ENCODE measurements around the gene GPR32.
"Not testable (repeated sequence)": the region's sequence is repeated elsewhere in the genome, so short reads cannot be mapped to it uniquely, and the experiment has no call there.

The GPR32 gene

DNA sequence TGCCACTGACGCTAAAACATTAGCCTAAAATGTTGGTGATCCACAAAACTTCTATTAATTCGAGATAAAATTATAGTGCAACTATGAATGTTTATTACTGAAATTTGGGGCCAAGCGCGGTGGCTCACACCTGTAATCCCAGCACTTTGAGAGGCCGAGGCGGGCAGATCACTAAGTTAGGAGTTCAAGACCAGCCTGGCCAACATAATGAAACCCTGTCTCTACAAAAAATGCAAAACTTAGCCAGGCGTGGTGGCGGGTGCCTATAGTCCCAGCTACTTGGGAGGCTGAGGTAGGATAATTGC lies 13.5 kb downstream of the GPR32 start:
- DNase-seq (ENCODE audit: low spot score), result not testable (repeated sequence)

DNA sequence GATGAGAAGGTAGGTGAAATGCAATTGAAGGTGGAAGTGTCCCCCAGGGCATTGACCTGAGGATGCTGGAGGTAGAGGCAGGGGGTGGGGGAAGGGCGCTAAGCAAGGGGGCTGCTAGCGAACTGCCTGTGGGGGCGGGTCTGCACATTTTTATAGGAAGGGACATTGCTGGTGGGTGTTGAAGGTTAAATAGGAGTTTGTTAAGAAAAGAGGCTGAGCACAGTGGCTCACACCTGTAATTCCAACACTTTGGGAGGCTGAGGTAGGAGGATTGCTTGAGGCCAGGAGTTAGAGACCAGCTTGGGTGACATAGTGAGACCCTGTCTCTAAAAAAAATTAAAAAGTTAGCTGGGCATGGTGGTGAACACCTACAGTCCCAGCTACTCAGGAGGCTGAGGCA lies 14.4 kb downstream of the GPR32 start:
- DNase-seq (ENCODE audit: low spot score), result no peak

DNA sequence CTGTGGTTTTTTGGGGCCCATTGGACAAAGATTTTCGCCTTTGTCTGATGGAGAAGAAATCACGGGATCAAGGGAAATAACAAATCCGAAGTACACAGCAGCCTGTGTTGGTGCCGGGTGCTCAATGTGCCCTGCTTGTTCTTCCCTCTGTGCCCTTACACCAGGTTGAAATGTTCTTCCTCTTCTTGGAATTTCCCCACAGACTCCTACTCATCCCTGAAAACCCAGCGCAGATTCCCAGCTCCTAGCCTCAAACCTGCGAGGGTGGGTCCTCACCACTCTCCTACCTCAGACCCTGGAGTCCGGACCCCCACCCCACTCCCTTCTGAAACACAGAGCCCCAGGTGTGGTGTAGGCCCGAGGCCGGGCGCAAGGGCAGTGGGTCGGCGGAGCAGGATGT lies 15.1 kb downstream of the GPR32 start:
- no peak for DNase-seq (ENCODE audit: low spot score)

DNA sequence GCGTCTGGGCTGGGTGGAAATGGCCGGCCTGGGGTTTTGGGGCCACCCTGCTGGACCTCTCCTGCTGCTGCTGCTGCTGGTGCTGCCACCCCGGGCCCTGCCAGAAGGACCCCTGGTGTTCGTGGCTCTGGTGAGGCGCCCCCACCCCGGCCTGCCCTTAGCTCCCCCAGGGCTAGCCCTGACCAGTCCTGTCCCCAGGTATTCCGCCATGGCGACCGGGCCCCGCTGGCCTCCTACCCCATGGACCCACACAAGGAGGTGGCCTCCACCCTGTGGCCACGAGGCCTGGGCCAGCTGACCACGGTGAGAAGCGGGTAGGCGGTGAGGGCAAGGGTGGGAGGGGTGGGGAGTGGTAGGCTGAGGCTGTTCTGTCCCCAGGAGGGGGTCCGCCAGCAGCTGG lies 20.1 kb downstream of the GPR32 start, which contains the start of gene ACP4:
TSS of gene ACP4 (plus strand) at position 20 of the 400 bp plus-strand sequence. CDS start at position 20, 0 bp downstream.
- DNase-seq (ENCODE audit: low spot score), result no peak

DNA sequence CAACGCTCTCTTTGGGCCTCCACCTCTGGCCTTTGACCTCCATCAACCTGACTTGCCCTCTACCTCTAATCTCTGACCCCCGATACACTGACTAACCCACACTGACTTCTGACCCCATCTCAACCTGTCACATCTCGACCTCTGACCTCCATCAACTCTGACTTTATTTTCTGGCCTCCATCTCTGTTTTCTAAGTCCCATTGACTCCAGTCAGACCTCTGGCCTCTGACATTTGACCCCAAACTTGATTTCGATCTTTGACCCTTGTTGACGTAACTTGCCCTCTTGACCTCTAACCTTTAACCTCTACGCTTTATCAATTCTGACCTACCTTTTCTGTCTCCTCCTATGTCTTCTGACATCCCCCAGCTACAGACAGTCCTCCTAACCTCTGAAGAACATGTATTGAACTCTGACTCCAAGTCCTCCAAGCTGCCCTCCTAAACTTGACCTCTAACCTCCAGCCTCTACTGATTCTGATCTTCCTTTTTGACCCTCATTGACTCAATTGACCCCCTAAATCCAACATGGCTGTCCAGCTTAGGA lies 20.7 kb downstream of the GPR32 start:
- DNase-seq (ENCODE audit: low spot score), result no peak

DNA sequence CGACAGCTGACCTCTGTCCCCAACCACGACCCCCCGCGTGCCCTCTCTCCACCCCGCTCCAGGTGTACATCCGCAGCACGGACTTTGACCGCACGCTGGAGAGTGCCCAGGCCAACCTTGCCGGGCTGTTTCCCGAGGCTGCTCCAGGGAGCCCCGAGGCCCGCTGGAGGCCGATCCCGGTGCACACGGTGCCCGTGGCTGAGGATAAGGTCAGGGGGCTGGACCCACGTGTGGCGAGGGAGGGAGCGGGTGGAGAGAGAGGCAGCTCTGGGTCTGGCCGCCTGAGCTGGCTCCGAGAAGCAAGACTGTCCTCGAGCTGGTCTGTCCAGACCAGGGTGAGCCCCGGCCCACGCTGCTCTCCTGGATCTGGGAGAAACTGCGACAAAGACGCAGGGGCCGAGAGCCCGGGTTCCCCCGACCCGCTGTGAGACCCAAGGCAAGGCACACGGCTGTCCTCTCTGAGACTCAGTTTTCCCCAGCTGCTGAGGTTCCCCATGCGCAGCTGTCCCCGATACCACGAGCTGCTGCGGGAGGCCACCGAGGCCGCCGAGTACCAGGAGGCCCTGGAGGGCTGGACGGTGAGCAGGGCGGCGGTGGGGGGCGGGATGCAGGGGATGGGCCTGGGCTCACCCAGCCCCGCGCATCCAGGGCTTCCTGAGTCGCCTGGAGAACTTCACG lies 21.5 kb downstream of the GPR32 start:
- no peak for DNase-seq (ENCODE audit: low spot score)

DNA sequence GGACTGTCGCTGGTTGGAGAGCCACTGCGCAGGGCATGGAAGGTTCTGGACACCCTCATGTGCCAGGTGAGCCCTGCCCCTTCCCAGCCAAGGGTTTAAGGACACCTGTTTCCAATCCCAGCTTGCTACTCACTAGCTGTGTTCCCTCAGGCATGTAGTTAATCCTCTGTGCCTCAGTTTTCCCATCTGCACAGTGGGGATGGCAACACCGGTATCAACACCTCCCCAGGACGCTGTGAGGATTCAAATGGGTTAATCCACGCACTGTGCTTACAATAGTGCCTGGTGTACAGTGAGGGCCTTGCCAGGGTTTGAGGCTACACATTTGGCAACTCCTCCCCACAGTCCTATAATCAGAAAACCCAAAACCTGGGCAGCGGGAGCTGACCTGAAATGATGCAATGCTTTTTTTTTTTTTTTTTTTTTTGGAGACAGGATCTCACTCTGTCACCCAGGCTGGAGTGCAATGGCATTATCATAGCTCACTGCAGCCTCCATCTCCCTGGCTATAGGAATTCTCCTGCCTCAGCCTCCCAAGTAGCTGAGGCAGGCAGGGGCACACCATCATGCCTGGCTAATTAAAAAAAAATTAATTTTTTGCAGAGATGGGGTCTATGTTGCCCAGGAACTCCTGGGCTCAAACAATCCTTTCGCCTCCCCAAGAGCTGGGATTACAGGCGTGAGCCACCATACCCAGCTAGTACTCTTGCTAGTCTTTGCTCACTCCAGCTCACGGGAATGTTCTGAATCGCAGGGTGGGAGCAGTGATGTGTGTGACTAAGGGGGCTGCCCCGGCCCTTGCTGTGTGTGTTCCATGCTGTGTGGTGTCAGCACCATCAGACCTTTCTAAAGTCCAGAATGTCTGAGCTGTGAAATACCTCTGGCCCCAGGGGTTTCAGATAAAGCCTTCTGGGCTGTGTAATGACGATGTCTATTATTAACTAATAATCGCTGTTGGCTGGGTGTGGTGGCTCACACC lies 22.3 kb downstream of the GPR32 start:
- DNase-seq (ENCODE audit: low spot score), result no peak

DNA sequence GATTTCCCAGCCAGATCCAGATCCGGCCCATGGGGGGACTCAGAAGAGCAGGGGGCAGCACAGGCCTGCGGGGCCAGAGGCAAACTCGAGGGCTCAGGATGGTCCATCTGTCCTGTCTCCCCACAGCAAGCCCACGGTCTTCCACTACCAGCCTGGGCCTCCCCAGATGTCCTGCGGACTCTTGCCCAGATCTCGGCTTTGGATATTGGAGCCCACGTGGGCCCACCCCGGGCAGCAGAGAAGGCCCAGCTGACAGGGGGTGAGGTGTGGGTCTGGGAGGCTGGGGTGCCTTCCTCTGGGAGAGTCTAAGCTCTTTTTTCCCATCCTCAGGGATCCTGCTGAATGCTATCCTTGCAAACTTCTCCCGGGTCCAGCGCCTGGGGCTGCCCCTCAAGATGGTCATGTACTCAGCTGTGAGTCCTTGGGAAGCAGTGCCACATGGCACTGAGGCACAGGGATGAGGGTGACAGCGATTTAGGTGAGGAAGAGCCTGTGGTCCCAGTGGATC lies 23.3 kb downstream of the GPR32 start:
- DNase-seq (ENCODE audit: low spot score), result no peak

DNA sequence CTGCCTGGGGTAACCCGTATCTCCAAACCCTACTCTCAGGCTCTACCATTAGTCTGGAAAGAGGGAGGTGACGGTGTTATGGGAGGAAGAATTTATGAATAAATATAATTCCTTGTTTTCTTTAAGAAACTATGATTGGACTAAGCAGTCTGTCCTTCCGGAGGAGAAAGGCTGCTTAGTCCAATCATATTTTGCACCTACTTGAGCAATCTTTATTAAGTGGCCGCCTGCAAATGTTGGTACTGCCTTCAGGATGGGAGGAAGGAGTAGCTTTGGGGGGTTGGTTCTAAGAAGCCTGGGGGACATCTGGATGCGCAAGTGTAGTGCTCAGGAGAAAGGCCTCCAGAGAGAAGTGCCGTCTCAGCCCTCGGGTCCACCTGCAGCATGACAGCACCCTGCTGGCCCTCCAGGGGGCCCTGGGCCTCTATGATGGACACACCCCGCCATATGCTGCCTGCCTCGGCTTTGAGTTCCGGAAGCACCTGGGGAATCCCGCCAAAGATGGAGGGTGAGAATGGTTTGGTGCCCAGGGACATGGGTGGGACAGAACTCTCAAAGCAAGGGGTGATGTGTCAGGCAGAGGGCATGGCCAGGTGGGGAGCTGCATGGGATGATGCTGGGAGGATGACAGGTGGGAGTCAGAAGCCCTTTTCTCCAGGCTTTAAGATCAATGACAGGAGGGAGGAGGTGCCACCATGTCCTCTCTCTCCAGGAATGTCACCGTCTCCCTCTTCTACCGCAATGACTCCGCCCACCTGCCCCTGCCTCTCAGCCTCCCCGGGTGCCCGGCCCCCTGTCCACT lies 24.0 kb downstream of the GPR32 start:
- DNase-seq (ENCODE audit: low spot score), result no peak

DNA sequence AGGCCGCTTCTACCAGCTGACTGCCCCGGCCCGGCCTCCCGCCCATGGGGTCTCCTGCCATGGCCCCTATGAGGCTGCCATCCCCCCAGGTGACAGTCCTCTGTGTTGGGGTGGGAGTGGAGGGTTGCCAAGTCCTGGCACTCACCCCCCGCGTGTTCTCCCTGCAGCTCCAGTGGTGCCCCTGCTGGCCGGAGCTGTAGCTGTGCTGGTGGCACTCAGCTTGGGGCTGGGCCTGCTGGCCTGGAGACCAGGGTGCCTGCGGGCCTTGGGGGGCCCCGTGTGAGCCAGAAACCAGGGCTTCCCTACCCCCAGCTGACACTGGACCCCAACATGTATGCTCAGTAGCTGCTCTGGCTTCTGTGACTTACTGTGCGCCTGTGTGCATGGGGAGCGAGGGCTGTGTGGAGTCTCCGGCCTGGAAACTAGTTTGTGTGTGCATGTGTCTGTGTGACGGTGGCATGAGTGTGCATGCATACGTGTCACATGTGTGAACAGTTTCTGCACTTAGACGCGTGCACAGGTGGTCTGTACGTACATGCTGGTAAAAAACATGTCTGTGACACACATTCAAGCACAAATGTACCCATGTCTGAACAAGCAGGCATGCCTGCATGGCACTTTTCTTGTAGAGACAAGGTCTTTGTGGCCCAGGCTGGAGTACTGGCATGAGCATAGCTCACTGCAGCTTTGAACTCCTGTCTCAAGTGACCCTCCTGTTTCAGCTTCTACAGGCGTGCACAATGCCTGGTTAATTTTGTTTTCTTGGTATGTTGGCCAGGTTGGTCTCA lies 24.8 kb downstream of the GPR32 start:
- no peak for DNase-seq (ENCODE audit: low spot score)

DNA sequence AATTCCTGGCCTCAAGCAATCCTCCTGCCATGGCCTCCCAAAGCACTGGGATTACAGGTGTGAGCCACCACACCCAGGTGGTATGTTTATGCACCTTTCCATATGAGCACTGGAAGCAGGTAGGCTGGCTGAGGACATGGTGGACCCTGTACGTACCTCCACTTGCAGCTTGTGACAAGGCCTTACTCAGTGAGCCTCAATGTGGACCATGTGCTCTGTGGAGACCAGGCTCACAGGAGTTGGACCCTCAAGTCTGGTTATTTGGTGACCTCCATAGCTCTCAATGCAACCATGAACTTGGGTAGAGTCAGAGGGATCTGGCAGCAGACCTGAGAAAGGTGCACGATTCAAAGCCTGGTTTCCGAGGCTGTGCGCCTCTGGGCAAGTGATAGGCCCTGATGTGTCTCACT lies 25.4 kb downstream of the GPR32 start:
- no peak for DNase-seq (ENCODE audit: low spot score)

DNA sequence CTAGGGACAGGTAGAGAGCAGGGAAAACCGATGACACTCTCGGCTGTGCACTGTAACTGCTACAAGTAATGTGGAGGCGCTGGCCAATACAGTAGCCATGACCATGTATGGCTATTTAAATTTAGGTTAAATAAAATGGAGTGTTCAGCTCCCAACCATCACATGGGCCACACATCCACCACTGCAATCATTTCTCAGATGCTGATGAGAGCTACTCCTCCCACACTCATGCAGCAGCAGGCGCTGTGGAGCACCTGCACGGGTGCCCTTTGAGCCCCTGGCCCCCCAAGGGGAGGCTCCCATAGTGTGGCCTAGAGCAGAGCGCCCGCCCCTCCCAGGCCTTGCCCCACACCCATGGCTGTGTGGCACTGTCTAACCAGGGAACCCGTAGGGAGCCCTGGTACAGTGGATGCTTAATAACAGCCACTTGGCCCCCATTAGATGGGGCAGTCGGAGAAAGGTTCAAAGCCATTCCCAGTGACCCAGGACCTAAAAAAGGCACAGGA lies 25.9 kb downstream of the GPR32 start:
- no peak for DNase-seq (ENCODE audit: low spot score)

DNA sequence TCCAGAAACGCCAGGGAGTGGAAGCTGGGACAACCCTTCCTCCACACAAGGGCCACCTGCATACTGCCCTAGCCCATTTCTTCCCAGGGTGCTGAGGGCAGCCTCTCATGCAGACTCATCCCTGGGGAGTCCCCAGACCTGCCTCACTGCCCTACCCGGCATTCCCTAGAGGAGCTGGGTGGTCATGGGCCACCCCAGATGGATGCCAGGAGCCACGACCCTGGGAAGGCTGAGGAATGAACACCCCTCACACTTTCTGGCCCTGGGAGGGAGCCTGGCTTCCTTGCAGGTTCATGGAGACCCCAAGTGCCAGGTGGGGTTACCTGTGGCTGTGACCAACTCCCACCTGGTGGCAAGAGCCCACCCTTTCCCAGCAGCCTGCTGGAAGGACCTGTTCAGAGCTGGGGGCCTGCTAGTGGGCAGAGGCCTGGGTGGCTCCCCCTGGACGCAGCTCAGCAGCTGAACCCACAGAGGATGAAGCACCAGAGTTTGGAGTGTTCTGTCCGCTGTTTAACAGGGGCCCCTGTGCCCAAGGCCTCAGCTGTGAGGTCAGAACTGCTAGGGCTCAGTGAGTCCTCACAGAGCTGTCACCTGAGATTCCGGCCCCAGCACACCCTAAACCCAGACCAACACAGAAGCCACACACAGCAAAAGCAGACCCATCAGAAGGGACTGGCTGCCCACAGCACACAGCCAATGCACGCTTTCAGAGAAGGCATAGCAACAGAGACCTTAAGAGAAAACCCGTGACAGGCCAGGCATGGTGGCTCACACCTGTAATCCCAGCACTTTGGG lies 26.6 kb downstream of the GPR32 start:
- no peak for DNase-seq (ENCODE audit: low spot score)

DNA sequence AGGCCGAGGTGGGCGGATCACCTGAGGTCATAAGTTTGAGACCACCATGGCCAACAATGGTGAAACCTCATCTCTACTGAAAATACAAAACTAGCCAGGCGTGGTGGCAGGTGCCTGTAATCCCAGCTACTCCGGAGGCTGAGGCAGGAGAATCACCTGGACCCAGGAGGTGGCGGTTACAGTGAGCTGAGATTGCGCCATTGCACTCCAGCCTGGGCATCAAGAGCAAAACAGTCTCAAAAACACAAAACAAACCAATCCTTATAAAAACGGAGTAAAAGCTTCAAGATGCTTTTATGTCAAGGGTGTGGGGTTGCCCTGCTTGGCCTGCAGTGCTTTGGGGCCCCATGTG lies 27.1 kb downstream of the GPR32 start:
- DNase-seq (ENCODE audit: low spot score), result no peak

DNA sequence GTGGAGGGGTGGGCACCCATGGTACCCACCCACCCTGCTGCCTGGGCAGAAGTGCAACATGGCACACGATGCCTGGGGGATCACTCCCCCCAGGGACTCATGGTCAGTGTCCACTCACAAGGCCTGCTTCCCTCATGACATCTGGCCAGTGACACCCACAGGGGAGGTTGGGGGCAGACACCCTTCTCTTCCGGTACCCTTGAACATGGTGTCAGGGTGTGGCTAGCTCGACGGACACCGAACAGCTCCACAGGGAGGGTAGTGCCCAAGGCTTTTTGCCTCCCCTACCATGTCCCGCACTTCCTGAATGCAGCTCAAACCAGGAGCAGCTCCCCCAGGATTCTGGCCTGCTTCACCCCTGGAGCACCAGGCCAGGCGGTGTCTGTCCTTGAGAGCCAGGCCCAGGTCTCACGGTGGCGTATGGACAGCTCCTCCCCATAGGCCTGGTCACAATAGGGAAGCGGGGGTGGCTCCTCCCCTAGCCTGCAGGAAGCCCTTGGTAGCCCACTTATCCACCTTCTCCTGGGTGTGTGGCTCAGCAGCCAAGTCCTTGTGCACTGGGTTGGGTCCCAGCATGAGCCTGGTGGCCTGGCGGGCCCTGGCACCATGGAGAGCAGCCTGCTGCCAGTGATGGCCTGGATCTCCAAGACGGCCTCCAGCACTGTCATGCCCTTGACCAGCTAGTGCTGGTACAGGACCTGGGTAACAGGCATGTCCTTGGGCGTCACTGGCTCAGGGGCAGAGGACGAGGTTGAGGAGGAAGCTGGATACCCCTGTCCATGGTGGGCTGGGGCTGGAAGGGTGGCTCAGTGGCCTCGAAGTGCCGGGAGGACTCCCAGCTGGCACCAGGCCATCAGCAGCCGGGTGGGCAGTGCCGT lies 27.8 kb downstream of the GPR32 start:
- DNase-seq (ENCODE audit: low spot score), result no peak

DNA sequence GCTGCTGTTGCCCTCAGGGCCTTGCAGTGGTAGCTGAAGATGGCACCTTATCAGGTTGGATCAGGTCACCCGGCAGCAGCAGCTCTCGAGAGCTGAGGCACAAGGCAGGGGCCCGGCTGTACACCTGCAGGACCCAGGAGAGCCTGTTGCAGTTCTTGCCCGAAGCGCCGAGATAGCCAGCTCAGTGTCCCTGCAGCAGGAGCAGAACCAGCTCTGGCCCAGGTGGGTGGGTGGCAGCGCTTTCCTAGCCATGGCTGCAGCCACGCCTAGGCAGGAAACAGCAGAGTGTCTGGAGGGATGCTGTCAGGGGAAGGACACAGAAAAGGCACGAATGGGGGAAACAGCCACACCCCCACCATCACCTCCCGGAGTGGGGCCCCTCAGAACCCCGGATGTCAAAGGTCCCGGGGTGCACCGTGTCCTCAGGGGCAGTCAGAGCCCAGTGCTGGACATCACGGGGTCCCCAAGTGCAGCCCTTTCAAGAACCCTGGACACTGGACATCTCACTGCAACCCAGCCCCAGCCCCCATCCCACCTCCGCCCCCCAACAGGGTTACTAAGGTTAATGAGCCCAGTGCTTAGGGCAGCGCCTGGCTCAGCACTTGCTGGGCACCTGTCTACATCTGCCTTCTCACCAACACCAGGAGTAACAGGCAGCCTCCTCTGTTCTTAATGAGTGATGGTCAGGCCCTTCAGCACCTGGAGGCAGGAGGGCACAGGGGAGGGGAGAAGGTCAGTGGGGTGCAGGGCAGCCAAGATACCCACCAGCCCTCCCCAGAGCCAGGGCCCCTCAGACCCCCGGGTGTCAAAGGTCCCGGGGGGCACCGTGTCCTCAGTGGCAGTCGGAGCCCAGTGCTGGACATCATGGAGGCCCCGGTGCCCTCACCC lies 28.6 kb downstream of the GPR32 start:
- no peak for DNase-seq (ENCODE audit: low spot score)

DNA sequence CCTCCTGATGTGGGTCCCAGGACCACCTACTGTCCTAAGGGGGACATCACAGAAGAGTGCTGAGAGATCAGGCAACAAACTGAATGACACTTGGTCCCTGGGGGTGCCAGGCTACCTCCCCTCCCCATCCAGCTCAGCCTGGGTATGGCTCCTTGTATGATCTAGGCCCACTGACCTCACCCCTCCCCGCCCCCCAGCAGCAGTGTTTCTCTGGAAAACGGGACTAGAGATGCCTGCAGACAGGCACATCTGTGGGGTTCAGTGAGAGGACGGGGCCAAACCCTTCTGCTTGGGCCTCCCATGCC lies 29.2 kb downstream of the GPR32 start:
- DNase-seq (ENCODE audit: low spot score), result no peak

DNA sequence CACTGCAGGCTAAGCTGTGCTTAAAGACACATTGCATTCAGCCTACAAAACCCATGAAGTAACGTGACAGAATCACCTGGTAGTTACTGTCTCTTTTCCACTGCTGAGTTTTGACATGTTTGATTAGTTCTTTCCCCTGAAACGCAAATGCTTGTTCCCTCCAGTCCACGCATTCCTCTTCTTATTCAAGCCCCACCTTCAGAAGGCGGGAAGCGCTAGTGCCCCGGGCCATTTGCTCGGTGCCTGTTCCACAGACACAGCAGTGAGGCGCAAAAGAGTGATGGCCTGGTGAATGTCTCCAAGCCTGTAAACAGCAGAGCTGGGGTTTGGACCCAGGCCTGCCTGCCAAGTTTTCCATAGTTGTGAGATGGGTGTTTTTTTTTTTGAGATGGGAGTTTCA lies 30.8 kb downstream of the GPR32 start:
- no peak for DNase-seq (ENCODE audit: low spot score)
